ENCODE measurements around the gene MCTP1.
"Not testable (repeated sequence)": the region's sequence is repeated elsewhere in the genome, so short reads cannot be mapped to it uniquely, and the experiment has no call there.

Gene MCTP1

GRCh38 chr5:95217881-95218280, 67.0 kb downstream of the MCTP1 start:
- TF ChIP-seq CTCF (IDR thresholded peaks at IDR 0.05; ENCODE audit: low read depth, low read length): no peak
- Histone ChIP-seq H3K9me3 (no peaks in the 10 kb centered on the region), H3K36me3 (no peaks in the 10 kb centered on the region), H3K4me3 (ENCODE audit: low read depth, low read length) (no peak overlapping the region), H3K4me1 (no peaks in the 10 kb centered on the region), H3K27me3 (peaks cover 7% of the 10 kb centered on the region)
- no peak for DNase-seq

- no peak for DNase-seq
These were observed 67.5 kb downstream of the MCTP1 start for GRCh38 chr5:95217351-95217750.

GRCh38 chr5:95216136-95216955, 68.5 kb downstream of the MCTP1 start:
- Histone ChIP-seq H3K9me3 (no peaks in the 10 kb centered on the region), H3K4me3 (ENCODE audit: low read depth, low read length) (no peak overlapping the region), H3K4me1 (no peaks in the 10 kb centered on the region), H3K36me3 (no peaks in the 10 kb centered on the region), H3K27me3 (peaks cover 7% of the 10 kb centered on the region)
- no peak for TF ChIP-seq CTCF (IDR thresholded peaks at IDR 0.05; ENCODE audit: low read depth, low read length)
- no peak for DNase-seq

More at GRCh38 chr5:95217351-95217750, 67.5 kb downstream of the MCTP1 start:
- TF ChIP-seq CTCF (IDR thresholded peaks at IDR 0.05; ENCODE audit: low read depth, low read length): no peak
- H3K4me3 ChIP-seq (ENCODE audit: low read depth, low read length): no peak overlapping the region
- no peaks in the 10 kb centered on the region for H3K9me3 ChIP-seq
- peaks cover 7% of the 10 kb centered on the region for H3K27me3 ChIP-seq
- no peaks in the 10 kb centered on the region for H3K36me3 ChIP-seq
- H3K4me1 ChIP-seq: no peaks in the 10 kb centered on the region

GRCh38 chr5:95207811-95208210, 77.1 kb downstream of the MCTP1 start:
- H3K27me3 ChIP-seq; H3K36me3 ChIP-seq; H3K9me3 ChIP-seq; DNase-seq; H3K4me1 ChIP-seq; H3K4me3 ChIP-seq (ENCODE audit: low read depth, low read length): not testable (repeated sequence)

GRCh38 chr5:95194856-95195255, 90.0 kb downstream of the MCTP1 start:
- H3K36me3 ChIP-seq: no peaks in the 10 kb centered on the region
- DNase-seq: no peak
- TF ChIP-seq CTCF (IDR thresholded peaks at IDR 0.05; ENCODE audit: low read depth, low read length): no peak
- peaks cover under 1% of the 10 kb centered on the region for H3K27me3 ChIP-seq
- no peaks in the 10 kb centered on the region for H3K9me3 ChIP-seq
- H3K4me1 ChIP-seq: no peaks in the 10 kb centered on the region
- no peak overlapping the region for H3K4me3 ChIP-seq (ENCODE audit: low read depth, low read length)

GRCh38 chr5:95191330-95191729, 93.6 kb downstream of the MCTP1 start:
- Histone ChIP-seq H3K4me1 (no peaks in the 10 kb centered on the region), H3K4me3 (ENCODE audit: low read depth, low read length) (no peak overlapping the region), H3K27me3 (peaks cover 2% of the 10 kb centered on the region), H3K9me3 (no peaks in the 10 kb centered on the region), H3K36me3 (no peaks in the 10 kb centered on the region)
- no peak for TF ChIP-seq CTCF (IDR thresholded peaks at IDR 0.05; ENCODE audit: low read depth, low read length)
- no peak for DNase-seq

Data from BE2C (cell line).